ENCODE results near the gene EPB41L1.
"Not testable (repeated sequence)": the region's sequence is repeated elsewhere in the genome, so short reads cannot be mapped to it uniquely, and the experiment has no call there.

The EPB41L1 gene

GRCh38 chr20:36126836-36127527 is 27.6 kb upstream of the EPB41L1 start:
- DNase-seq: no peak

DNA sequence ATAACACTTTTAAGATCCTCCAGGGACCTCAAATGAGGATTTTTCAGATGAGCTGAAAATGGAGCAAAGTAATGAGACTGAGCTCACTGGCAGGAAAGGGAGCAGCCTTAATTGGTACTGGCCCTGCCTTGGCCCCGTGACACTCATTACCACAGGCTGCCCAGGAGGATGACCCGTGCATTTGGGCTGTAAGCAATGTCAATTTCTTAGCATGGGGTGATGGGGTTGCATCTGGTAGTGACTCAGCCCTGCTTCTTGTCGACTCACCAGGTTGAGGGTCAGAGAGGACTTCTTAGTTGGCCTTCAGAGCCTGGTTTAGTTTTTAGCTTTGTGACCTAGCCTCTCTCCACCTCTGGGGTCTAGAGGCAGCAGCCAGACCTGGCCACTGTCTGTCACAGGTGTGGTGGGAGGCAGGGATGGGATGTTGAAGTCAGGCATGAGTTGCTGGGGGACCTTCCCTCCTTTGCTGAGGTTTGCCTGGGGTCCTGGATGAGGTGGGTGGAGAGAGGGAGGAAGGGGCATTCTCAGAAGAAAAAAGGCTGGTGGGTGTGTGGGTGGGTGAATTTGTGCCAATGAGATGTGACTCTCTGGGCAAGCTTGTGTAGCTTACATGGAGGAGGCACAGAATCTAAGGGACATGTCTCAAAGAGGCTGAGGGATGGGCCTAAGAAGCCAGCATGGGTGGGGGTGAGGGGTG is 25.9 kb upstream of the EPB41L1 start:
- DNase-seq: no peak

- DNase-seq: no peak
These were observed 25.4 kb upstream of the EPB41L1 start for GRCh38 chr20:36129160-36129543.

DNA sequence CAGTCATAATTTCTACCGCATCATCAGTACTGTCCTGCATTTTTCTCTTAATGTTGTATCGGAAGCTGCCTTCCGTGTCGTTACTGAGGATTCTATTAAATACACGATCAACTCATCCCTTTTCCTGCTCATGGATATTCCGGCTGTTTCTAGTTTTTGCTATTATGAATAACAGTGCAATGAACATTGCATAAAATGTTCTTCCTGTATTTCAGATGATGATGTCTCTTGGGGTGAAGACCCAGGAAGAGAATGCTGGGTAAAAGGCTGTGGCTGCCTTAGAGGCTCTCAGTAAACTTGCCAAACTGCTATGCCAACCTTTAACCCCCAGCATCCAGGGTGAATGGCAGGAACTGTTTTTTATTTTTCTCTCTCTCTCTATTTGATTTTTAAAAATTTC is 24.1 kb upstream of the EPB41L1 start:
- DNase-seq: no peak

DNA sequence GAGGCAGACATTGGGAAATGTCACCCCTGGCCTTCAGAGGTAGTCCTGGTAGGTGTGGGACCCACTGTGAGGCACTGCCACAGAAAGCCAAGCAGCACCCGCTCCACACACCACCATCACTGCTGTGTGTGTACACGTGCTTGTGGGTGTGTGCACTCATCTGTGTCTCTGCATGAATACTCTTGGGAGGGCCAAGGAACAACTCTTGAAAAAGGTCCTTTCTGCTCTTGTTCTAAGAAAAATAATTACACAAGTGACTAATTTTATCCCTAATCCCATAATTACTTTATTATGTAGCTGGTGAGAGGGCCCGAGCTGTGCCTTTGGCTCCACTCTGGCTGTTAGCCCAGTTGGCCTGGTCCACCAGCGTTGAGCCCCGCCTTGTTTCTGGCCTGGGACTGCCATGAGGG is 21.7 kb upstream of the EPB41L1 start:
- DNase-seq: no peak

DNA sequence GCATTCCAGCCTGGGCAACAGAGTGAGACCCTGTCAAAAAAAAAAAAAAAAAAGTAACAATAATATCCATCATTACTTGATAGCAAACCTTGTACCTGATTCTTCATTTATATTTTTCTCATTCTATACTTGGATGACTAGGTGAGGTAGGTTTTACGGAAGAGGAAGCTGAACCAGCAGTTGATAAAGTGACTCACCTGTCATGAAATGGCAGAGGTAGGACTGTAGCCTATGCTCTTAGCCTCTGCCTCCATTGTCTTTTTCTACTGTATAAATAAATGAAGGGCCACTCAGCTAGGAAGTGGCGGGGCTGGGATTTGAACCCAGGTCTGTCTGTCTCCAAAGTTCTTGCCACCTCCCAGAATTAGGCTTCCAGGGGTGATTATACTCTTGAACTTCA is 20.7 kb upstream of the EPB41L1 start:
- DNase-seq: no peak

GRCh38 chr20:36135159-36135558 is 19.4 kb upstream of the EPB41L1 start:
- DNase-seq: no peak

GRCh38 chr20:36135821-36136220 is 18.7 kb upstream of the EPB41L1 start:
- DNase-seq: no peak

- not testable (repeated sequence) for DNase-seq
These were observed 17.2 kb upstream of the EPB41L1 start for GRCh38 chr20:36137313-36137712.

GRCh38 chr20:36141310-36141709 is 13.2 kb upstream of the EPB41L1 start:
- DNase-seq: no peak

DNA sequence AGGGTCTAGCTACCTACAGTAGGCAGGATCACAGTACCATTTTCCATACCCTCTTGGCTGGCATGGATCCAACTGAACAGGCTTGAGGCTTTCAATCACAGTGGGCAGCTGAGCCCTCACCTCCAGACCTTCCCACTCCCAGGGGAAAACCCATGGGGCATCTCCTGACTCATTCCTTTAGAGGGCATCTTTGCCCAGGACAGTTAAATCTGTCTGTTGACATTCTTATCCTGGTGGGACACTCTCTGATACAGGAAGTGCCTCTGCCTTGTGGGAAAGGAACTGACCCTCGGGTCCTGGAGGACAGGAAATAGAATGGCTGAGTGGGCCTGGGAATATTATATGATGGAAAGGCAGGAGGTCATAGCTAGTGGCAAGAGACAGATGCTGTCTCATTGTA is 10.2 kb upstream of the EPB41L1 start:
- no peak for DNase-seq

GRCh38 chr20:36145877-36146707 is 8.4 kb upstream of the EPB41L1 start:
- DNase-seq: no peak

DNA sequence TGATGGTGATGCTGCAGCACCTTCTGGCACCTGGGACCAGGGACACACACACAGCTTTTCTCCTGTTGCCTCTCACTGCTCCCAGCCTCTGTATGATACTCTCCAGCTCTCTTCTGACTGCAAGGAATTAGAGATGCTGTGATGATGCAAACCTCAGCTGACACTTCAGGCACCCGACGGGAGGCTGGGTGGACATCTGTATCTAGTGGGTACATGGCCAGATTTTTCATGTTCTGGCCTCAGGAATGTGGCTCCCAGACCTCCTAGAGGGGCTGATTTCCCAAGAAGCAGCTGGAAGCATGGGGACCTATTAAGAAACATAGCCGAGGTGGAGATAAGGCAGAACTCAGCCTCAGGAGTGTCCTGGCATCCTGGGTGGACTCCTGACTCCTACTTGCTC is 6.8 kb upstream of the EPB41L1 start:
- DNase-seq: no peak

DNA sequence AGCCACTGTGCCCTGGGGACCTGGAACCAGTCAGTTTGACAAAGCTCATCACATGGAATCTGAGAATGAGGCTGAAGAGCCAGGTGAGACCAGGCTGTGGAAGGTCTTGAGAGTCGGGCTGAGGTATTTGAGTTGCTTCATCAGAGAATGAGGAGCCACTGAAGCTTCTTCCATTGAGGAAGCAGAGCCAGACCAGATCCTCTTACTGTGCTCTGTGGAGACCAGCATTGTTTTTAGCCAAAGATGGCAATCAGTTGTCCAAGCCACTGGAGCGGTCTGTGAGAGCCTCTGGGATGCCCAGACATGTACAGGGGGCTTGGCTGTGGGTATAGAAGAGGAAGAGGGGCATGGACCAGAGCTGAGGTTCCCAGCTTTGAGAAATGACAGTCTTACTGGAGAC is 6.1 kb upstream of the EPB41L1 start:
- no peak for DNase-seq

GRCh38 chr20:36149012-36149411 is 5.5 kb upstream of the EPB41L1 start:
- DNase-seq: no peak

GRCh38 chr20:36149469-36149868 is 5.1 kb upstream of the EPB41L1 start:
- DNase-seq: no peak

DNA sequence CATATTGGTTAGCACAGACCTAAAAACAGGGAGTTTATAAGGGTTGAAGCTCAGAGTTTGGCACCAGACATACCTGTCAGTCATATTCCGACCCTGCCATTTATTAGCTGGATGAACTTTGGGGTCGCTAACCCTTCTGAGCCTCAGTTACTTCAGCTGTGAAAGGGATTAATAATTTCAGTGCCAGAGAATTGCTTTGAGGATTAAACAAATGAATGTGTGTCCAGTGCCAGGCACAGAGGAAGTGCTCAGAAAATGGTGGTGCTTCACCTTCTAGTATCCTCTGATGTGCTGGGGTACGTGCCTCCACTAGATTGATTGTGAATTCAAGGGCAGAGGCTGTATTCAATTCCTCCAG is 4.1 kb upstream of the EPB41L1 start:
- DNase-seq: no peak

- no peak for DNase-seq
These were observed 3.5 kb upstream of the EPB41L1 start for GRCh38 chr20:36150847-36151539.

DNA sequence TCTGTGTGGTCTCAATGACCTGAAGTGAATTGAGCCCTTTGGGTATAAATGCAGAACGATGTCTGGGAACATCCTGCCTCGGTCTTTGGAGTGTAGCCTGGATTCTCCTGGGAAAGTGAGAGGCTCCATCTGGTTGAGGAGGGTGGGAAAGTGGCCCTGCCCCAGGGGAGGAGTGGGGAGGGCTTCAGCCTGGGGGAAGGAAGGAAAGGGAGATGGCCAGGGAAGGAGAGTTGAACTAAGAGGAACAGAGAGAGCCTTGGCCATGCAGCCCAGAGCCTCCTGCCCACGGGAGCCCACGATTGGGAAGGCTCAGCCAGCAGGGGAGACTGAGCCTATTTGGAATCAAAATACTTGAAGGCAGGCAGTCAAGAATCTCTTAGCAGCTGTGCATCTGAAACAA is 2.3 kb upstream of the EPB41L1 start:
- no peak for DNase-seq

DNA sequence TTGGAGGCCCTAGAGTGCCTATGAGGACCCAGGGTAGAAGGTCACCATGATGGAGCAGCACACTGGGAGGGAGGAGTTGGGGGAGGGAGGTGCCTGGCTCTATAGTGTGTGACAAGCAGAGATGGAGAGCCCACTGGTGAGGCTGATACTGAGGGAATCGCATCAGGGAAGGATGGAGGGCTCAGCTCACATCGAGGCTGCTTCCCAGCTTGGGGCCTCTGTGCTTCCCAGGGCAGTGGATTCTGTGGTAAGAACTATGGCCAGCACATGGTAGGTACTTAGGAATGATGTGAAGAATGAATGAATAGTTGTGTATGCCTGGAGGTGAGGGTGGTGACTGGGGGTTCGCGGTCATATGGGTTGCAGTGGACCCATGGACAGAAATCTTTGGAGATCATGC is 1.3 kb upstream of the EPB41L1 start:
- no peak for DNase-seq

DNA sequence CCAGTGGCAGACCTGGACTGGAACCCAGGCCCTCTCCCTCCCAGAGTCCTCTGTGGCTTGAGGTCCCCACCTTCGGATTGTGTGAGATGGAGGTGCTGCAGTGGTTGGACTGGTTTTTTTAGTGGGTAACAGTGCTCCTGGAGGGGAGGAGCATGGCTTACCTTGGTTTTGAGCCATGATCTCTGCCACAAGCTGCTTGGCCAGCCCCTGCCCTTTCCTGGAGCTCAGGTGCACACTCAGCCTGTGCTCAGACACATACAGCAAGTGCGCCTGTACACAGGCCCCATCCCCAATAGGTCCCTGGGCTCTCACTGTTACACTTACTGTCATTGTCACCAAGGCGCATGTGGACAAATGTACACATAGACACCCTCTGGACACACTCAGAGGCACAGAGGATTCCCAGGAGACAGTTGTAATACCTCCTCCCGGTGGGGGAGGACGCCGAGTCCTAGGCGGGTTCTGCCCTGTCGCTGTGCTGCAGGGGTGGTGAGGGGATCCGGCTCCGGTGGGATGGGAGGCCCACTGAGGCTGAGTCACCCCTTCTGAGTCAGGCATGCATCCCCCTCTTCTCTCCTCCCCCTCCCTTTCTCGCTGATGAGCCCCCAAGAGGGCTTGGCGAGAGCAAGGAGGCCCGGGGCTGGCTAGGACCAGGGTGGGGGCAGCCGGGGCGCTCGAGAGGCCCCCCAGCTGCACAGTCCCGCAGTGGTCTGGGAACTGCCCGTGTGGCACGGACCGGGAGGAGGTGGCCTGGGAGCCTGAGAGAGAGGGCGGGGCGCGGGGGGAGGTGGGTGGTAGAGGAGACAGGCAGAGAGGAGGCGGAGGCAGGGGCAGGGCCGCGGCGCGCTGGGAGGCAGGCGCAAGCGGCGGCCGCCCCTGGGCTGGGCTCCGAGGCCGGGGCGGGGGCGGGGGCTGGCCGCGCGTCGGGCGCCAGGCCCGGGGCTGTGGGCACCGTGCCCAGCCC is 522 bp upstream of the EPB41L1 start:
- DNase-seq: peak; percentile 22 to 27

DNA sequence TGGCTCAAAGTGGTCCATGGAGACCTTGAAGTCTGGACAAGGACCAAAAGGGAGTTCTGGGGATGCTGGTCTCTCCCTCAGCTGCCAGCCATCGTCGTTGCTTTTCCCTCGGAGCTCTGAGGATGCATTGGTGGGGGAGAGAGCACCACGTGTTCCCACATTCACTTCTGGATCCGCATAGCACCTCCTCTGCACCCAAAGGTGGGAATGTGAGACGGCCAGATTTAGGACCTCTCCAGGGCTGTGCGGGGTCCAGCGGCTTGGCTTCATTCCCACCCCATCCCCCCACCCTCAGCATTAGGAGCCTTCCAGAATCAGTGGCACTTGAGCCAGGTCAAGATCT is 1.1 kb downstream of the EPB41L1 start:
- DNase-seq: no peak
